ENCODE results near the gene COL13A1. TPM values are rescaled to one million over a fixed set of nuclear protein-coding genes. Genes with fewer than 3 reads are reported as not detected.
A peak's percentile ranks its signal among the peaks of the same experiment; 100 is the strongest.

COL13A1 gene
- total RNA-seq, 6 donors from 2014 or later: 4.3 to 21.2 (median 10.4) TPM

DNA sequence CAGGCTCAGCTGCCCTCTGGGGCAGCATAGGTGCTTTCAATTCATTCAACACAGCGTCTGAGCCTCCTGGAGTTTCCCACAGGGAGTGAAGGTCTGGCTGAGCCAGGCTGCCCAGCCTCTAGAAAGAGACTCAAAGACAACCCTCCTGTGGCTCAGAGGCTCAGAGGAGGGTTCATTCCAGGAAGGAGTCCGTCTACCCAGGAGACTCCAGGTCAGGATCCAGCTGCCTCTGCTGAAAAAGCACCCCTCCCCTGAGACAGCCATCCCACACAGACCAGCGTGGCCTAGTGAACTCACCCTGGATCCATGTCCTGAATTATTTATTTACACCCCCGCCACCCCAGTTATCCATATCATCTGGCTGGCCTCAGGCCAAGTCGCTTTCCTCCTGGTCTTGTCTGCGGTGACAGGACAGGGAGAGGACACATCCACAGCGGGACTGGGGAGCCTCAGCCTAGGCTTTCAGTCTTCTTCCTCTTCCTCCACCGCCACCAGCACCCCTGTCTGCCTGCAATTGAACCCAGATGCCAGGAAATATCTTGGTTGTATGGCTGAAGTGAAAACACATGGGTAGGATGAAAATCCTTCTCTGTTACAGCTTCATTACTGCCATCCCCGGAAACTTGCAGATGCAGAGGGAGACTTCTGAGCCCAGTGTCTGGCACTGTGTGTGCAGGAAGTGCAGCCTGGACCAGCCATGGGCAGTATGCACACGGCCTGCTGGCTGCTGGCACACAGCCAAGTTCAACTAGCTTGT is 44.0 kb upstream of the COL13A1 start:
- no peak for DNase-seq
- TF ChIP-seq POLR2AphosphoS5 (IDR thresholded peaks at IDR 0.05): no peak
- TF ChIP-seq, protein P1, sequence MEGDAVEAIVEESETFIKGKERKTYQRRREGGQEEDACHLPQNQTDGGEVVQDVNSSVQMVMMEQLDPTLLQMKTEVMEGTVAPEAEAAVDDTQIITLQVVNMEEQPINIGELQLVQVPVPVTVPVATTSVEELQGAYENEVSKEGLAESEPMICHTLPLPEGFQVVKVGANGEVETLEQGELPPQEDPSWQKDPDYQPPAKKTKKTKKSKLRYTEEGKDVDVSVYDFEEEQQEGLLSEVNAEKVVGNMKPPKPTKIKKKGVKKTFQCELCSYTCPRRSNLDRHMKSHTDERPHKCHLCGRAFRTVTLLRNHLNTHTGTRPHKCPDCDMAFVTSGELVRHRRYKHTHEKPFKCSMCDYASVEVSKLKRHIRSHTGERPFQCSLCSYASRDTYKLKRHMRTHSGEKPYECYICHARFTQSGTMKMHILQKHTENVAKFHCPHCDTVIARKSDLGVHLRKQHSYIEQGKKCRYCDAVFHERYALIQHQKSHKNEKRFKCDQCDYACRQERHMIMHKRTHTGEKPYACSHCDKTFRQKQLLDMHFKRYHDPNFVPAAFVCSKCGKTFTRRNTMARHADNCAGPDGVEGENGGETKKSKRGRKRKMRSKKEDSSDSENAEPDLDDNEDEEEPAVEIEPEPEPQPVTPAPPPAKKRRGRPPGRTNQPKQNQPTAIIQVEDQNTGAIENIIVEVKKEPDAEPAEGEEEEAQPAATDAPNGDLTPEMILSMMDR (IDR thresholded peaks at IDR 0.05): no peak
- TF ChIP-seq POLR2A (IDR thresholded peaks at IDR 0.05): no peak
- TF ChIP-seq EP300 (IDR thresholded peaks at IDR 0.05): no peak
- Histone ChIP-seq H3K9me3 (no peaks in the 10 kb centered on the region), H3K27me3 (no peaks in the 10 kb centered on the region), H3K36me3 (no peaks in the 10 kb centered on the region), H3K4me1 (peaks cover 0 to 11% (median 2%) of the 10 kb centered on the region in 4 donors), H3K4me3 (no peak overlapping the region), H3K27ac (peak overlapping the region in 1 of 4 donors; percentile 19)
- ATAC-seq (ENCODE audit: low FRiP score in 2 of 2): peak in 1 of 2 donors; percentile 43
- WGBS, 2 donors: 42 to 43% methylated on average over 9 to 10 of the region's 10 CpGs

DNA sequence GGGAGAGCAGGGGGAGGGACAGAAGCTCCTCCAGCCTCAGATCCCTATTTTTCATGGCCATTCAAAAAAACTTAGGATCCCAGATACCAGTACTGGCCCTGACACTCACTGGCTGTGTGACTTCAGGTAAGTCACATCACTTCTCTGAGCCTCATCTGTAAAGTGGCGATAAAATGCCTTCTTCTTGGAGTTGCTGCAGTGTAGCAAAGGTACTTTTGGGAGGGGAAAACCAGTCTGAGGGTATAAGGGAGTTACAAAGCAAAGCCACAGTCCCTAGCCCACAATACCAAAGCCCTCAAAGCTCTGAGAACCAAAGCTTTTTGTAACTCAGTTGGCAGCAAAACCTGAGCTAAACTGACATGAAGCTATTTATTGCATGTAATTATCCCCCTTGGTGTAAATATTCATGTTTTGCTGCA is 43.4 kb upstream of the COL13A1 start:
- no peak for ATAC-seq (ENCODE audit: low FRiP score in 2 of 2)
- TF ChIP-seq, protein P1 (IDR thresholded peaks at IDR 0.05): no peak
- H3K4me3 ChIP-seq: no peak overlapping the region
- no peak for DNase-seq
- peaks cover 0 to 11% (median 2%) of the 10 kb centered on the region in 4 donors for H3K4me1 ChIP-seq
- H3K36me3 ChIP-seq: no peaks in the 10 kb centered on the region
- whole genome bisulfite sequencing, 2 donors: 88 to 100% methylated on average over 1 of the region's 1 CpG
- no peaks in the 10 kb centered on the region for H3K9me3 ChIP-seq
- H3K27me3 ChIP-seq: no peaks in the 10 kb centered on the region
- no peak overlapping the region for H3K27ac ChIP-seq

GRCh38 chr10:69759641-69760040 is 42.1 kb upstream of the COL13A1 start:
- no peak for ATAC-seq (ENCODE audit: low FRiP score in 2 of 2)
- Histone ChIP-seq H3K27ac (no peak overlapping the region), H3K9me3 (no peaks in the 10 kb centered on the region), H3K36me3 (no peaks in the 10 kb centered on the region), H3K27me3 (no peaks in the 10 kb centered on the region), H3K4me1 (peaks cover 0 to 11% (median 2%) of the 10 kb centered on the region in 4 donors), H3K4me3 (no peak overlapping the region)
- DNase-seq: no peak
- TF ChIP-seq EP300 (IDR thresholded peaks at IDR 0.05) (no peak), POLR2A (IDR thresholded peaks at IDR 0.05) (no peak), POLR2AphosphoS5 (IDR thresholded peaks at IDR 0.05) (no peak)
- TF ChIP-seq, protein P1 (IDR thresholded peaks at IDR 0.05): no peak
- 71 to 81% methylated on average over 6 of the region's 6 CpGs for WGBS, 2 donors

- H3K27ac ChIP-seq: no peak overlapping the region
- TF ChIP-seq, protein P1 (IDR thresholded peaks at IDR 0.05): no peak
- no peak for TF ChIP-seq POLR2AphosphoS5 (IDR thresholded peaks at IDR 0.05)
- TF ChIP-seq EP300 (IDR thresholded peaks at IDR 0.05): no peak
- peaks cover 0 to 11% (median 2%) of the 10 kb centered on the region in 4 donors for H3K4me1 ChIP-seq
- ATAC-seq (ENCODE audit: low FRiP score in 2 of 2) (no peak), DNase-seq (no peak)
- no peak overlapping the region for H3K4me3 ChIP-seq
- H3K27me3 ChIP-seq: no peaks in the 10 kb centered on the region
- H3K36me3 ChIP-seq: no peaks in the 10 kb centered on the region
- 75 to 80% methylated on average over 5 of the region's 5 CpGs for WGBS, 2 donors
- H3K9me3 ChIP-seq: no peaks in the 10 kb centered on the region
Measured at GRCh38 chr10:69760072-69760471, 41.6 kb upstream of the COL13A1 start.

- Histone ChIP-seq H3K4me3 (no peak overlapping the region), H3K27ac (no peak overlapping the region), H3K4me1 (peaks cover 0 to 11% (median 2%) of the 10 kb centered on the region in 4 donors), H3K36me3 (no peaks in the 10 kb centered on the region), H3K27me3 (no peaks in the 10 kb centered on the region), H3K9me3 (no peaks in the 10 kb centered on the region)
- WGBS, 2 donors: 81 to 85% methylated on average over 4 of the region's 4 CpGs
- TF ChIP-seq EP300 (IDR thresholded peaks at IDR 0.05): no peak
- no peak for TF ChIP-seq POLR2A (IDR thresholded peaks at IDR 0.05)
- TF ChIP-seq, protein P1 (IDR thresholded peaks at IDR 0.05): no peak
- TF ChIP-seq POLR2AphosphoS5 (IDR thresholded peaks at IDR 0.05): no peak
- ATAC-seq (ENCODE audit: low FRiP score in 2 of 2) (no peak), DNase-seq (no peak)
Measured at GRCh38 chr10:69761320-69761719, 40.4 kb upstream of the COL13A1 start.

Measured in upper lobe of left lung (tissue), 6 donors.